H9 (cell line): ENCODE measurements around the gene DLG2. TPM values are rescaled to one million over a fixed set of nuclear protein-coding genes. Genes with fewer than 3 reads are reported as not detected.

Experiments
- DNase-seq: peaks from one replicate; pipeline ENCODE4 v3.0.0-alpha.2; 2017
- H2AFZ ChIP-seq: one replicate; pipeline ENCODE4 v1.6.1; 2013; ENCODE audit warnings: mild to moderate bottlenecking, low read length, control low read depth, moderate library complexity
- H2AK5ac ChIP-seq: 2 replicates; pipeline ENCODE4 v1.6.1; 2013; ENCODE audit warnings: low read length, control low read depth, mixed read lengths; ENCODE audit not compliant: insufficient read length
- H2BK120ac ChIP-seq: one replicate; pipeline ENCODE4 v1.6.1; 2013; ENCODE audit warnings: low read depth, mild to moderate bottlenecking, low read length, control low read depth, inconsistent platforms; ENCODE audit not compliant: poor library complexity, severe bottlenecking
- H2BK12ac ChIP-seq: 2 replicates; pipeline ENCODE4 v1.6.1; 2013; ENCODE audit warnings: low read length, control low read depth, mixed read lengths, low read depth; ENCODE audit not compliant: insufficient read length
- H2BK15ac ChIP-seq: 2 replicates; pipeline ENCODE4 v1.6.1; 2013; ENCODE audit warnings: low read depth, low read length, control low read depth
- H2BK20ac ChIP-seq: one replicate; pipeline ENCODE4 v1.6.1; 2013; ENCODE audit warnings: low read depth, mild to moderate bottlenecking, low read length, control low read depth, inconsistent platforms; ENCODE audit not compliant: poor library complexity, severe bottlenecking
- H2BK5ac ChIP-seq: 2 replicates; pipeline ENCODE4 v1.6.1; 2013; ENCODE audit warnings: low read length, control low read depth, mixed read lengths; ENCODE audit not compliant: insufficient read length
- H3K14ac ChIP-seq: 2 replicates; pipeline ENCODE4 v1.6.1; 2013; ENCODE audit warnings: low read length, control low read depth; ENCODE audit not compliant: insufficient read depth
- H3K18ac ChIP-seq: 2 replicates; pipeline ENCODE4 v1.6.1; 2013; ENCODE audit warnings: low read depth, mild to moderate bottlenecking, mixed read lengths, low read length, control low read depth; ENCODE audit not compliant: insufficient read length
- H3K23ac ChIP-seq: 2 replicates; pipeline ENCODE4 v1.6.1; 2013; ENCODE audit warnings: low read length, control low read depth, mixed read lengths, low read depth; ENCODE audit not compliant: insufficient read length
- H3K23me2 ChIP-seq: 2 replicates; pipeline ENCODE4 v1.6.1; 2013; ENCODE audit warnings: low read depth, mild to moderate bottlenecking, mixed read lengths, low read length, control low read depth; ENCODE audit not compliant: insufficient read length, poor library complexity, severe bottlenecking
- H3K27ac ChIP-seq: 2 replicates; pipeline ENCODE4 v1.5.1; 2013; ENCODE audit warnings: low read length, control low read depth, mixed read lengths, low read depth; ENCODE audit not compliant: insufficient read length
- H3K27me3 ChIP-seq: 2 replicates; pipeline ENCODE4 v1.6.1; 2013; ENCODE audit warnings: low read length, control low read depth, inconsistent platforms; ENCODE audit not compliant: insufficient read depth
- H3K4ac ChIP-seq: 2 replicates; pipeline ENCODE4 v1.6.1; 2013; ENCODE audit warnings: low read depth, mild to moderate bottlenecking, control low read depth, inconsistent platforms, low read length, moderate library complexity
- H3K4me1 ChIP-seq: 2 replicates; pipeline ENCODE4 v1.6.1; 2013; ENCODE audit warnings: low read length, control low read depth, inconsistent platforms; ENCODE audit not compliant: insufficient read depth
- H3K4me2 ChIP-seq: 2 replicates; pipeline ENCODE4 v1.6.1; 2013; ENCODE audit warnings: low read length, control low read depth, mixed read lengths; ENCODE audit not compliant: insufficient read length, insufficient read depth
- H3K56ac ChIP-seq: 2 replicates; pipeline ENCODE4 v1.6.1; 2013; ENCODE audit warnings: low read depth, mild to moderate bottlenecking, mixed read lengths, low read length, control low read depth; ENCODE audit not compliant: insufficient read length
- H3K79me1 ChIP-seq: 2 replicates; pipeline ENCODE4 v1.6.1; 2013; ENCODE audit warnings: low read depth, mild to moderate bottlenecking, moderate library complexity, low read length, control low read depth, inconsistent platforms; ENCODE audit not compliant: insufficient read depth, poor library complexity, severe bottlenecking
- H3K79me2 ChIP-seq: 2 replicates; pipeline ENCODE4 v1.6.1; 2013; ENCODE audit warnings: low read length, control low read depth, inconsistent platforms; ENCODE audit not compliant: insufficient read depth
- H3K9ac ChIP-seq: 2 replicates; pipeline ENCODE4 v1.6.1; 2013; ENCODE audit warnings: low read length, control low read depth, mixed read lengths; ENCODE audit not compliant: insufficient read length; ENCODE audit errors: extremely low read depth
- H3K9me3 ChIP-seq: one replicate; pipeline ENCODE4 v1.6.1; 2013; ENCODE audit warnings: low read depth, low read length, inconsistent platforms; ENCODE audit not compliant: control insufficient read depth
- H3T11ph ChIP-seq: one replicate; pipeline ENCODE4 v1.6.1; 2013; ENCODE audit warnings: mild to moderate bottlenecking, low read length, control low read depth, inconsistent platforms
- H4K20me1 ChIP-seq: one replicate; pipeline ENCODE4 v1.6.1; 2013; ENCODE audit not compliant: control insufficient read depth, insufficient read length, insufficient read depth
- H4K5ac ChIP-seq: 2 replicates; pipeline ENCODE4 v1.6.1; 2013; ENCODE audit warnings: low read depth, mild to moderate bottlenecking, mixed read lengths, low read length, control low read depth; ENCODE audit not compliant: insufficient read length
- H4K8ac ChIP-seq: replicated peaks from 2 replicates; pipeline ENCODE4 v1.6.1; 2013; ENCODE audit warnings: low read length, control low read depth, mixed read lengths, low read depth; ENCODE audit not compliant: insufficient read length
- H4K91ac ChIP-seq: 2 replicates; pipeline ENCODE4 v1.6.1; 2013; ENCODE audit warnings: low read depth, mild to moderate bottlenecking, moderate library complexity, mixed read lengths, low read length, control low read depth; ENCODE audit not compliant: insufficient read length
- H3K27ac Mint-ChIP-seq, 3 experiments: 2 replicates in 2 of 3; 3 replicates in 1 of 3; pipeline ENCODE4 v1.8.0; 2020 to 2021; ENCODE audit warnings: mixed read lengths in 3 of 3, mild to moderate bottlenecking in 1 of 3, moderate library complexity in 1 of 3
- H3K27me3 Mint-ChIP-seq: 2 replicates; pipeline ENCODE4 v1.8.0; 2021; ENCODE audit warnings: low read depth, mild to moderate bottlenecking, moderate library complexity, mixed read lengths
- H3K36me3 Mint-ChIP-seq, 3 experiments: 2 replicates in 2 of 3; 3 replicates in 1 of 3; pipeline ENCODE4 v1.8.0; 2020 to 2021; ENCODE audit warnings: low read depth in 3 of 3, mixed read lengths in 3 of 3; ENCODE audit not compliant: insufficient read depth in 1 of 3
- H3K4me1 Mint-ChIP-seq, 2 experiments: 2 replicates each; pipeline ENCODE4 v1.8.0; 2020; ENCODE audit warnings: mixed read lengths in 2 of 2
- H3K4me3 Mint-ChIP-seq, 2 experiments: 2 replicates in 1 of 2; 3 replicates in 1 of 2; pipeline ENCODE4 v1.8.0; 2020 to 2021; ENCODE audit warnings: mild to moderate bottlenecking in 2 of 2, mixed read lengths in 2 of 2, moderate library complexity in 1 of 2
- H3K9me3 Mint-ChIP-seq, 2 experiments: 2 replicates in 1 of 2; 3 replicates in 1 of 2; pipeline ENCODE4 v1.8.0; 2020; ENCODE audit warnings: mild to moderate bottlenecking in 2 of 2, mixed read lengths in 2 of 2, moderate library complexity in 1 of 2
- CTCF ChIP-seq: fragments of 200-600 bp; sonication (generic); conservative IDR thresholded peaks from 3 replicates; pipeline ENCODE4 v1.8.0; 2021; ENCODE audit warnings: antibody characterized with exemption, mild to moderate bottlenecking
- WGBS: extraction: QIAGEN DNeasy Blood & Tissue Kit; methylation state at CpG from one replicate; pipeline ENCODE4 v1.1.7; 2013; ENCODE audit warnings: missing lambda C conversion rate, low lambda C conversion rate, mixed read lengths; ENCODE audit not compliant: insufficient read length; ENCODE audit errors: extremely low coverage; 5-methylcytosine and 5-hydroxymethylcytosine counted together
- total RNA-seq: library from RNA; stranded (reverse); gene quantifications from 2 replicates; pipeline ENCODE4 v1.2.1, GENCODE V29; 2021

Gene DLG2
- total RNA-seq, 1 experiment from 2014 or later = 8.0 TPM

GRCh38 chr11:83538286-83538685 lies 2088.9 kb downstream of the DLG2 start:
- H3K36me3 Mint-ChIP-seq = no peaks in the 10 kb centered on the region
- Histone ChIP-seq H2BK12ac (no peak overlapping the region), H4K5ac (no peak overlapping the region), H3K23ac (no peak overlapping the region), H2AK5ac (no peak overlapping the region), H3K56ac (no peak overlapping the region), H4K8ac (no peak overlapping the region), H3K27ac (no peak overlapping the region), H3K27me3 (no peaks in the 10 kb centered on the region), H2BK120ac (no peak overlapping the region), H3K9ac (no peak overlapping the region), H3K23me2 (no peaks in the 10 kb centered on the region), H3K79me1 (no peaks in the 10 kb centered on the region), H3K4ac (no peak overlapping the region), H3K79me2 (no peaks in the 10 kb centered on the region), H4K20me1 (no peaks in the 10 kb centered on the region), H2AFZ (no peak overlapping the region), H2BK5ac (no peak overlapping the region), H2BK20ac (no peak overlapping the region), H3K14ac (no peak overlapping the region), H3K4me1 (no peaks in the 10 kb centered on the region; the same call in 1 of the 2 replicates), H3K9me3 (no peaks in the 10 kb centered on the region), H3T11ph (no peak overlapping the region), H3K4me2 (no peak overlapping the region), H4K91ac (no peak overlapping the region), H3K18ac (no peak overlapping the region), H2BK15ac (no peak overlapping the region)
- no peaks in the 10 kb centered on the region for H3K27me3 Mint-ChIP-seq
- peaks cover 5 to 6% of the 10 kb centered on the region in 2 experiments; a peak in 1 of 4 replicates for H3K4me1 Mint-ChIP-seq
- H3K9me3 Mint-ChIP-seq = no peaks in the 10 kb centered on the region
- no peak overlapping the region for H3K27ac Mint-ChIP-seq
- TF ChIP-seq CTCF = no peak
- no peak for DNase-seq
- no CpG with 5 or more reads among the region's 1 CpG for WGBS
- H3K4me3 Mint-ChIP-seq = no peak overlapping the region
